Transverse colon (tissue), 4 donors: ENCODE measurements around the gene AKAP13. TPM values are rescaled to one million over a fixed set of nuclear protein-coding genes. Genes with fewer than 3 reads are reported as not detected.

Experiments used
- DNase-seq: peaks from one replicate; pipeline ENCODE4 v3.0.0-alpha.2; 2019
- H3K27ac ChIP-seq, 4 donors: fragments of 200-600 bp; sonication (generic); 2 replicates each; pipeline ENCODE4 v1.5.1; 2016 to 2018; ENCODE audit warnings: inconsistent platforms in 4 of 4
- H3K27me3 ChIP-seq: fragments of 200-600 bp; sonication (generic); 2 replicates; pipeline ENCODE4 v1.5.1; 2017; ENCODE audit warnings: inconsistent platforms
- H3K36me3 ChIP-seq, 4 donors: fragments of 200-600 bp; sonication (generic); 2 replicates each; pipeline ENCODE4 v1.5.1; 2017 to 2019; ENCODE audit warnings: inconsistent platforms in 4 of 4
- H3K4me1 ChIP-seq, 4 donors: fragments of 200-600 bp; sonication (generic); 2 replicates each; pipeline ENCODE4 v1.5.1; 2017 to 2020; ENCODE audit warnings: inconsistent platforms in 4 of 4
- H3K4me3 ChIP-seq, 4 donors: fragments of 200-600 bp; sonication (generic); 1 replicate in 1 of 4; 2 replicates in 3 of 4; pipeline versions ENCODE4 v1.5.1 to v1.6.1; 2017 to 2019; ENCODE audit warnings: inconsistent platforms in 4 of 4
- H3K9me3 ChIP-seq, 2 donors: fragments of 200-600 bp; sonication (generic); 2 replicates each; pipeline ENCODE4 v1.5.1; 2017 to 2019; ENCODE audit warnings: inconsistent platforms in 2 of 2
- CTCF ChIP-seq, 5 experiments: fragments of 200-600 bp in 3 of 5; fragments of 450-650 bp in 2 of 5; sonication (generic) in 3 of 5; IDR thresholded peaks; 1 replicate in 2 of 5; 2 replicates in 3 of 5; pipeline ENCODE4 v1.5.1; 2016 to 2017; ENCODE audit warnings: antibody characterized with exemption in 5 of 5, inconsistent platforms in 3 of 5, mild to moderate bottlenecking in 2 of 5, moderate library complexity in 1 of 5
- EP300 ChIP-seq: sonication (generic); formaldehyde crosslinking; IDR thresholded peaks from one replicate; pipeline ENCODE4 v1.6.1; 2017; ENCODE audit warnings: antibody characterized with exemption, low read depth
- POLR2A ChIP-seq: fragments of 450-650 bp; IDR thresholded peaks from one replicate; pipeline ENCODE4 v1.6.1; 2016; ENCODE audit warnings: antibody characterized with exemption, mild to moderate bottlenecking, moderate library complexity
- POLR2AphosphoS5 ChIP-seq, 3 donors: sonication (generic); formaldehyde crosslinking; IDR thresholded peaks; one replicate each; pipeline ENCODE4 v1.6.1; 2016; ENCODE audit warnings: antibody characterized with exemption in 3 of 3
- WGBS, 2 donors: methylation state at CpG; one replicate each; pipeline ENCODE4 v1.1.5; 2018; ENCODE audit warnings: low coverage in 1 of 2; 5-methylcytosine and 5-hydroxymethylcytosine counted together
- in situ Hi-C, 4 donors: fragments of 200-750 bp; cut with MboI; loops; one replicate each; pipeline versions ENCODE4 v1.15.0 to v1.15.1; 2017; ENCODE audit warnings: low sequenced_read_pairs in 3 of 4, low pct_ligation_motif_present in 1 of 4, low pct_unique_long_range_greater_than_20kb in 1 of 4
- intact Hi-C: fragments of 100-400 bp; cut with DNase I; formaldehyde crosslinking; loops from one replicate; pipeline ENCODE4 v1.15.1; 2023; ENCODE audit warnings: low total_unique reads
- total RNA-seq, 4 donors: library from RNA; depleted of rRNA; stranded (reverse); fragments of >200 nt; gene quantifications; one replicate each; pipeline ENCODE4 v1.1.0, GENCODE V29; 2016

The AKAP13 gene
- total RNA-seq, 4 donors from 2014 or later: 206 to 291 (median 214) TPM

- H3K27ac ChIP-seq: no peak overlapping the region
These were observed 338.6 kb downstream of the AKAP13 start for GRCh38 chr15:85718981-85719380.

GRCh38 chr15:85722374-85723152, 342.2 kb downstream of the AKAP13 start:
- no peak for DNase-seq
- Histone ChIP-seq H3K4me1 (peaks cover 15 to 45% (median 31%) of the 10 kb centered on the region in 4 donors), H3K4me3 (no peak overlapping the region), H3K27ac (no peak overlapping the region), H3K36me3 (peaks cover 0 to 89% (median 28%) of the 10 kb centered on the region in 4 donors), H3K9me3 (no peaks in the 10 kb centered on the region), H3K27me3 (no peaks in the 10 kb centered on the region)
- WGBS, 2 donors: 75 to 81% methylated on average over 1 of the region's 1 CpG
- intact Hi-C loops: no loop called here
- in situ Hi-C loops: loop anchor here in 1 of 4 donors (25.0 kb wide), 1 partner anchor 435 kb away; no protein-coding TSS in a partner anchor
- TF ChIP-seq EP300 (no peak), CTCF (IDR thresholded peaks at IDR 0.05) (no peak), POLR2A (no peak), POLR2AphosphoS5 (IDR thresholded peaks at IDR 0.05) (no peak)

More at GRCh38 chr15:85718981-85719380, 338.6 kb downstream of the AKAP13 start:
- in situ Hi-C loops: loop anchor here in 1 of 4 donors (25.0 kb wide), 1 partner anchor 432 kb away; no protein-coding TSS in a partner anchor
- no peaks in the 10 kb centered on the region for H3K27me3 ChIP-seq
- TF ChIP-seq POLR2A: no peak
- TF ChIP-seq EP300: no peak
- TF ChIP-seq CTCF (IDR thresholded peaks at IDR 0.05): no peak
- no peak for TF ChIP-seq POLR2AphosphoS5 (IDR thresholded peaks at IDR 0.05)
- H3K9me3 ChIP-seq: no peaks in the 10 kb centered on the region
- peaks cover 0 to 91% (median 37%) of the 10 kb centered on the region in 4 donors for H3K36me3 ChIP-seq
- H3K4me3 ChIP-seq: no peak overlapping the region
- WGBS, 2 donors: 88 to 100% methylated on average over 3 to 4 of the region's 4 CpGs
- DNase-seq: no peak
- intact Hi-C loops: no loop called here
- peaks cover 4 to 9% (median 5%) of the 10 kb centered on the region in 4 donors for H3K4me1 ChIP-seq

GRCh38 chr15:85723960-85724945, 343.9 kb downstream of the AKAP13 start:
- H3K27me3 ChIP-seq: no peaks in the 10 kb centered on the region
- no peak overlapping the region for H3K4me3 ChIP-seq
- intact Hi-C loops (no loop called here), in situ Hi-C loops (loop anchor here in 1 of 4 donors (25.0 kb wide), 1 partner anchor 437 kb away; no protein-coding TSS in a partner anchor)
- H3K4me1 ChIP-seq: peaks cover 15 to 45% (median 31%) of the 10 kb centered on the region in 4 donors
- no peaks in the 10 kb centered on the region for H3K9me3 ChIP-seq
- DNase-seq: no peak
- TF ChIP-seq CTCF (IDR thresholded peaks at IDR 0.05) (no peak), POLR2AphosphoS5 (IDR thresholded peaks at IDR 0.05) (peak in 1 of 3 donors; percentile 16)
- peaks cover 0 to 86% (median 27%) of the 10 kb centered on the region in 4 donors for H3K36me3 ChIP-seq
- WGBS, 2 donors: 45 to 49% methylated on average over 8 to 10 of the region's 10 CpGs
- peak overlapping the region; percentile 59 to 77 (median 68) for H3K27ac ChIP-seq
